ENCODE measurements around the gene WDR17. TPM values are rescaled to one million over a fixed set of nuclear protein-coding genes. Genes with fewer than 3 reads are reported as not detected.
"Not testable (repeated sequence)": the region's sequence is repeated elsewhere in the genome, so short reads cannot be mapped to it uniquely, and the experiment has no call there.

The WDR17 gene
- polyA plus RNA-seq, 4 donors = 6.2 to 8.1 (median 7.2) TPM

DNA sequence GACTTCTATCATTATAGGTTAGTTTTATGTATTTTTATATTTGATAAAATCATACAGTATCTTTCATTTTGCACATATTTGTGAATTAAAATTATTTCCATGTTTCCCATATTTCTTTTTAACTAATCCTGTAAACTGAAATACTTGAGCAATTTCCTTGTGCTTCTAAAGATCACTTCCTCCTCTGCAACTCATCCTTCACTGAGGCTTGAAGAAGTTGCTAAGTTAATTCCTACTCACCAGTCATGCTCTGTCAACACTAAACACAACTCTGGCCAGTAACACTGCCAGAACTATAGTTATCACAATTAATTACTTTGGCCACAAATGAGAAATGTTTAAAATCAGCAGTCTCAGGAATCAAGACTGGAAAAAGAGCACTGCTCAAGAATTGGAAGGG lies 123.0 kb downstream of the WDR17 start:
- no peak for DNase-seq (ENCODE audit: low read depth in 4 of 4, low spot score in 3 of 4)

DNA sequence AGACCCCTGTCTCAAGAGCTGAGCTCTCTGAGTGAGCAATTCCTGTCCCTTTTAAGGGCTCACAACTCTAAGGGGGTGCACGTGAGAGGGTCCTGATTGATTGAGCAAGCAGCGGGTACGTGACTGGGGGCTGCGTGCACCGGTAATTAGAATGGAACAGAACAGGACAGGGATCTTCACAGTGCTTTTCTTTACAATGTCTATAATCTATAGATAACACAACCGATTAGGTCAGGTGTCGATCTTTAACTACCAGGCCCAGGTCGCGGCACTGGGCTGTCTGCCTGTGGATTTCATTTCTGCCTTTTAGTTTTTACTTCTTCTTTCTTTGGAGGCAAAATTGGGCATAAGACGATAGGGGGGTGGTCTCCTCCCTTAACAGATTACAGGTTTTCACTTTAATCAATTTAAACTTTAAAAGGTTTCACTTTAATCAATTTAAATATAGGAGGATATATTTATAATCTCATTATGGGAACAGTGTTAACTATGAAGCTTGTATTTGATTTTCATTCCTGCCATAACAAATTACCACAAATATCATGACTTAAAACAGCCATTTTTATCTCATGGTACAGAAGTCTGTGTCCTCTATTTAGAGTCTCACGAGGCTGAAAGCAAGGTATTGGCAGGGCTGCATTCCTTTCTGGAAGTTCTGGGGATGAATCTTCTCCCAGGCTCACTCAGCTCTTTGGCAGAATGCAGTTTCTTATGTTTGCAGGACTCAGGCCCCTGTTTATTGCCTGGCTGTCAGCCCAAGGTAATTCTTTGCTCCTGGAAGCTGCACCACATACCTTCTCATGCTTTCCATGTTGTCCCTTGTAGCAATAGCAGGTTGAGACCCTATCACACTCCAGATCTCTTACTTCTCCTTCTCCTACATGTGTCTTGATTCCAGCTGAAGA lies 124.5 kb downstream of the WDR17 start:
- no peak for DNase-seq (ENCODE audit: low read depth in 4 of 4, low spot score in 3 of 4)

DNA sequence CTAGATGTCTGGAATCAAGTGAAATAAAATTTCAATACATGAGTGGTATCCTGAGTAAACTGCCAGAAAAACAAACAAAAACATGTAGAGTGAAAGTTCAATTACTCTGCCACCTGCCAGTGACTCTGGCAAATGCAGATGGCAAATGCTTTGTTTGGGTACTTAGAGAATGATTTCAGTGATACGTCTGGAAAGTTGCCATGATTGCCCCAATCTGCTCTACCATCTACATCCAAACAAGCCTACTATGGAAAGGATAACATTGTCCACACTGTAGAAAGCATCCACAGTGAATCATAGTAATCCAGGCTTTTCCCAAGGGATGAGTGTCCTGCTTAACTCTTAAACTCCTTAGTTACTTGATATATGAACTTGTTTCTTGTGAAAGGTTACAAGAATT lies 126.3 kb downstream of the WDR17 start:
- DNase-seq (ENCODE audit: low read depth in 4 of 4, low spot score in 3 of 4) = no peak

DNA sequence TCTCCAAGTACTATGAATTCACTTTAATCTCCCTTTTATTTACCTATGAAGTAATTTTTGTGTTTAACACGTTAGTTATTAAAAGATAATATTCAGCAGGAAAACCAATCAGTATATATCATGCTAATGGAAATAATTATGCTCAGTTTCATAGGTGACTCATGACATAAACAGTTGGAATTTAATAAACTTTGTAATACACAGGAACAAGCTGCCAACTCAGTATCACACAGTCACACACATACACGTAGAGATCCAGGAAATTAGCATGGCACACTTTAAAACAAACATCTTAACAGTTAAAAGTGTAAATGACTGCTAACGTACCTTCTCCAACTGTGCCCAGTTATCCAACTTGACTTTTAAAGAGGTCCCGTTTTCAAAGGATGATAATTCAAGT lies 127.5 kb downstream of the WDR17 start:
- no peak for DNase-seq (ENCODE audit: low read depth in 4 of 4, low spot score in 3 of 4)

DNA sequence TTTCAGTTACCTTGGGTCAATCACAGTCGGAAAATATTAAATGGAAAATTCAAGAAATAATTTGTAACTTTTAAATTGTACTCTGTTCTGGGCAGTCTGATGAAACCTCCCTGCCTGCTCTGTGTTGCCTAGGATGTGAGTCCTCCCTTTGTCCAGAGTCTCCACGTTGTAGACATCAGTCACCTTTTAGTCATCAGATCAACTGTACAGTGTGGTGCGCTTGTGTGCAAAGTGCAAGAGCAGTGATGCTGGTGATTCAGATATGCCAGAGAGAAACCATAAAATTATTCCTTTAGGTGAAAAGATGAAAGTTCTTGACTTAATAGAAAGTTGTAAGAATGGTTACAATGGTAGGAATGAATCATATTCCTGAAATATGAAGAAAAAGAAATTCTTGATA lies 128.3 kb downstream of the WDR17 start:
- no peak for DNase-seq (ENCODE audit: low read depth in 4 of 4, low spot score in 3 of 4)

DNA sequence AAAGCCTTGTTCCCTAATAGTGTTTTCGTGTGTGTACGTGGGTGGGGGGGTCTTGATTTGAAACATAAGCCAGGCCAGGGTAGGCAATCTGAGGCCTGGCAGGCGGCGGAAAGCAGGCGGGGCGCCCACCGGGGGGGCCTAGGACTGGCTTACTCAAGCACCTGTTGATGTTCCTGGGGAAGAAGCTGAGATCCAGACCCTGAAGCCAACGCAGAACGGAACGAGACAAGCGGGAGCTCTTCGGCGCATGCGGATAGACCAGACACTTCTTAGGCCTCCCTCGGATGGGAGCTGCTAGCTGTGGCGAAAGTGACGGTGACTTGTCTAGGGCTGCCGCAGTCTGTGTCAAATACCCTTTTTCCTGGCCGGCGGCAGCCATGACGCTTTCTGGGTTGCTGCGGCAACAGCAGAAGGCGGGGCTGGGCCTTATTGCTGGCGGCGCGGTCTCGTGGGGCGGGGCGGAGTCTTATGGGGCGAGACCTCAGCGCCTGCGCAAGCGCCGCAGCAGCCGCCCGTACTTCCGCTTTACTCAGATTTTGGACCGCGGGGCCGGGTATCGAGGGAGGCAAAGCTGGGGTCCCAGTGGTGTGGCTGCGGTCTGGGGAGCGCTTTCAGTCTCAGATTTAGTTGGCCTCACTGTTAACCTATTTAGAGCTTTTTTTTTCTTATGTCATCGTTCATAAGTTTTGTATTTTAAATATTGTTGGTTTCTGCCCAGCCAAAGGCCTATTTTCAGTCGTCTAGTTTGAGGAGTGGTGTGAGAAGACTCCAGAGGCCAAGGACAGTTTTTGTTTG lies 129.7 kb downstream of the WDR17 start, which contains the start of gene SPATA4:
SPATA4 (minus strand) TSS at position 402 of the 795 bp plus-strand sequence; CDS start at position 379, 23 bp downstream.
- peak; percentile 77 to 85 (median 80) for DNase-seq (ENCODE audit: low read depth in 4 of 4, low spot score in 3 of 4)

DNA sequence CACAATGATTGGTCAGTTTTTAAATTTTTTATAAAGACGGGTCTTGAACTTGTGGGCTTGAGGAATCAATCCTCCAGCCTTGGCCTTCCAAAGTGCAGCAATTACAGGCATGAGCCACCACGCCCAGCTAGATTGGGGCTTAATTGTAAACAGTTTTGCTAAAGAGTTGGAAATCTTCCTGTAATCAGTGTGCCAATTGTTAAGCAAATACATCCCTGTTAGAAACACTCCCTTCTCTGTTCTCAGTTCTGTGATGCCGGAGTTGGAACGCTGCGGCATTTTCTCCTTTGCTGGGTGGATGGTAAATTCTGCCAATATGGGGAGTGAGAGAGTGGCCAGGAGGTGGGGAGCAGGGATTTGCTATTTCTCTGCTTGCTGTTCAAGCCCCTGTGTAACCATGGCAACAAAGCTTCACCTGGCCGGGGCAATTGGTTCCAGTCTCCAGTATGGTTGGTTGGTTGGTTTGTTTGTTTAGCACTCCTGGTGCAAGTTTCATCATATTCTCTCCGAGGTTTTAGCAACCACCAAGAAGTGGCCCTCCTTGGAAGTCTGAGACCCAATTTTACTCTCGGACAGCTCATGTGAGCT lies 132.8 kb downstream of the WDR17 start:
- DNase-seq (ENCODE audit: low read depth in 4 of 4, low spot score in 3 of 4) = no peak

DNA sequence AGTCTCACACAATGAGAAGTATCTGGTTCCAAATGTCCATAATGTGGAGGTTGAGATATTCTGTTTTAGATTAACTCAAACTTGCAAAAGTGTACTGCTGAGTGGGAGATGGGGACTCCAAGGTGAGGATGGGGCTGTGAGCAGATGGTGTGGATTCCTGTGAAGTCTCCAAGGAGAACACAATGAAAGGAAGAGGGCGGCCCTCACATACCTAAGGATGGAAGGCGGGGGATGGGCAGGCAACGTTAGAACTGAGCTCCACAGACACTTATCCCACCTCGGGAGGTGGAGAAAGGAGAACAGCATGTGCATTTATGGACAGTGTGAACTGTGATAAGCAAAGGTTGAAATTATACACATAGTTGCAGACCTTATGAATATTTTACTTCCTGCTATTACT lies 139.7 kb downstream of the WDR17 start:
- DNase-seq (ENCODE audit: low read depth in 4 of 4, low spot score in 3 of 4) = no peak

DNA sequence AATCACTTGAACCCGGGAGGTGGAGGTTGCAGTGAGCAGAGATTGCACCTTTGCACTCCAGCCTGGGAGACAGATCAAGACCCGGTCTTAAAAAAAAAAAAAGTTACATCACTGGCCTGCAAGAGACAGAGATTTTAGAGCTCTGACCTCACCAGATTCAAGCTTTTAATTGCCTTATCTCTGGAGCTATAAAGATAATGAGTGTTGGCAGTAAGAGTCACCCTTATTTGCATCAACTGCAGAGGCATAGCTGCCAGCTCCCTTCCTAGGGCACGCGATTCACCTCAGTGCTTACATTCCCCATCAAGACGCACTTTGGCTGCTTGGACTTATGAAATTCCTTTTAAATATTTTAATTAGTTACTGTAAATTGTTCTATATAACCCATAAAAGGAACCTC lies 142.2 kb downstream of the WDR17 start:
- DNase-seq (ENCODE audit: low read depth in 4 of 4, low spot score in 3 of 4) = no peak

DNA sequence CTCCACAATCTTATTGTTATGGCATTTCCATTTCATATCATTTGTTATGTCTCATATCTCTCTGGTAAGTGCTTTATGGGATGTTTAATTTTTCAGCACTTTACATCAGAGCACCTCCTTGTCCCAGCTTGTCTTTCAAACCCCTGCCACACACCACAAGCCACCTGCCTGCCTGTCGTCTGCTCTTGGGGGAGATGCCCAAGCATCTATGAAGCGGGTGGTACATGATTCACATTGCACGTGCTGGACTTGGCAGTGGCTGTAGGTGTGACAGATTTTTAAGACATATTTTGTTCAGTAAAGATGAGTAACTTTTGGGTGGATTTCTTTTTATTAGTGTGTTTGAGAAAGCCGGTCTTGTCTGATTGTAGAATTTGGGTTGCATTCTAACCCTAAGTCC lies 143.9 kb downstream of the WDR17 start:
- no peak for DNase-seq (ENCODE audit: low read depth in 4 of 4, low spot score in 3 of 4)

DNA sequence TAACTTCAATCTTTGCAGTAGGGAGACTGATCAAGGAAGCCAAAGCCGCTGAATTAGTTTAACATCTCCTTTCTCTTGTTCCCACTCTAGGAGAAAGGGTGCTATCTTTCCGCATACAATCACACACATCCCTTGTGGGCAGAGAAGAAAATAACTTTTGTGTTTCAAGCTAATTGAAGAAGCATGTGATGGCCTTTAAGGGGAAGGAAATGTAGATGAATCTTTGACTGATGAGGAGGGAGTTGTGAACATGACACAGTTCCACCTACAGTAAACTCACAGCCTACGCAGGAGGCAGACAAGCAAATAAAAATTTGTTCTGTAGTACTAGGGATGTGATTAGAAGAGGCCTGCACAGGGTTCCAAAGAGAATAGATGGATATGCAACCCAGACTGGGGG lies 144.5 kb downstream of the WDR17 start:
- DNase-seq (ENCODE audit: low read depth in 4 of 4, low spot score in 3 of 4) = no peak

DNA sequence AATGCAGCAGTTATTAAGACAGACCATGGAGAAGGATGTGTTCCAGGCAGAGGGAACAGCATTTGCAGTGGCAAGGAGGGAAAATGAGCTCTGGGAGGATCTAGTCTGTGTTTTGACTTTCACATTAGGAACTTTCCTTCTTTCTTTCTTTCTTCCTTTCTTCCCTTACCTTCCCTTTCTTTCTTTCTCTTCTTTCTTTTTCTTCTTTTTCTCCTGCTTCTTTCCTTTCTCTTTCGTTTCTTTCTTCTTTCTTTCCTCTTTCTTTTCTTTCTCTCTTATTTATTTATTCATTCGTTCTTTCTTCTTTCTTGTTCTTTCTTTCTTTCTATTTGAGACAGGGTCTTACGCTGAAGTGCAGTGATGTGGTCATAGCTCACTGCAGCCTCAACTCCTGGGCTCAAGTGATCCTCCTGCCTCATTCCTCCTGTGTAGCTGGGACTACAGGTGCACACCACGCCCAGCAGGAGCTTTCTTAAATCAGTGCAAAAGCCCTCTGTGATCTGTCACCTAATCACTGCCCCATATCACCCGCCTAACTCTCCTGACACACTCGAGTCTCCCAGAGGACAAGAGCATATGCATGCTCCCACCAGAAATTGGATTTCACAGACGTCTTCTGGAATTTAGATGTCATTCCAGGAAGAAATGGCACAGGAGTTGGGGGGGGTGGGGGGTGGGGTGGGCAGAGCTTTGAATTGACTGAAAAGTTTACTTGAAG lies 145.1 kb downstream of the WDR17 start:
- no peak for DNase-seq (ENCODE audit: low read depth in 4 of 4, low spot score in 3 of 4)

DNA sequence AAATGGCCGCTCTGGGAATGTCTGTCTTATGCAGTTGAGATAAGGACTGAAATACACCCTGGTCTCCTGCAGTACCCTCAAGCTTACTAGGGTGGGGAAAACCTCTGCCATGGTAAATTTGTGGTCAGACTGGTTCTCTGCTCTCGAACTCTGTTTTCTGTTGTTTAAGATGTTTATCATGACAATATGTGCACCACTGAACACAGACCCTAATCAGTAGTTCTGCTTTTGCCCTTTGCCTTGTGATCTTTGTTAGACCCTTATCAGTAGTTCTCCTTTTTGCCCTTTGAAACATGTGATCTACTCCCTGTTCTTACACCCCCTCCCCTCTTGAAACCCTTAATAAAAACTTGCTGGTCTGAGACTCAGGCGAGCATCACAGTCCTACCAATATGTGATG lies 146.7 kb downstream of the WDR17 start:
- DNase-seq (ENCODE audit: low read depth in 4 of 4, low spot score in 3 of 4) = not testable (repeated sequence)

DNA sequence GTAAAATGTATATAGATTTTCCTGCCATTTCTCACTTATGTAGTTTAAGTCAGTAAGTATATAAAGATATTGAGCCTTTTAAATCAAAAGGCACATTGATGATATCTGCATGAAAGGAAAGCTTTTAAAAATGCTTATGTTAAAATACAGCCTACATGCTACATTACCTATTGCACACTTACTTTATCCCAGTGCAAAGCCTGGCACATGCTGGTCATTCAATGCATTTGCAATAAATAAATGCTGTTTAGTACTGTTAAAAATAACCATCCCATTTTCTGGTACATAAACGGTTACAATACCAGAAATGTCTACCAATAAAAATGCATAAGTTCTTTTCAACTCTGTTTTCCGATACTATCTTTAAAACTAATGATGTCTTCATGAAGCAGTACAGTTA lies 151.9 kb downstream of the WDR17 start:
- DNase-seq (ENCODE audit: low read depth in 4 of 4, low spot score in 3 of 4) = no peak

DNA sequence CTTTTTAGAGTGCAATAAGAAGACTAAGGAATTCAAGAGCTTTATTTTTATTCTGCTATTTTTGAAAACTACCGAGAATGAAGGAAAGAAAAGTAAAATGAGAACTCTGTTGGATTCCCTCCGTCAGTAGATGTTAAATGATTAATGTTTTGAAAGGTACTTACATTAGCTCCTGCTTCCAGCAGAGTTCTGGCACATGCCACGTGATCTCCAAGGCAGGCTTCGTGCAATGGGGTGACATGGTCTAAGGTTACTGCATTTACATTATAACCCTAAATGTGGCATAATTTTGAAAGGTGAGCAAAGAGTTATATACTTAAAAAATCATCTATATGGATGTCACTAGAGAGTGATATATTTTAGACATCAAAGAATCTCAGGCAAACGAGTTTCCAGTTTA lies 156.5 kb downstream of the WDR17 start:
- no peak for DNase-seq (ENCODE audit: low read depth in 4 of 4, low spot score in 3 of 4)

DNA sequence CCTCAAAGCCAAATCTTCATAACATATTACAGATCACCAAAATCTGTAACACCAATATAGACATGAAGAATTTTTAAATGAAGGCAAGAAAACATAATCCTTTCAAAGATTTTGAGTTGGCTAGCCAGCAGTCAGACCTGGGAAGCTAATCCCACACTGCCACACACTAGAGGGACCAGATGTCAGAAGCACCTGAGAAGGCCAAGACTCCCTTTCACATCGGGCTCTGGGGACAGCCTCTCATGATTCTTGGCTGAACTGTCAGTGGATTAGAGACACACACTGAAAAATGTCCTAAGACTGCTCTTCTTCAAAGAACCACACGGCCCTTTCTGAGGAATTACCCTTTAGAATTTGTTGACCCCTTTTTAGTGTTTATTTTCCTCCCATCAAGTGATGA lies 157.9 kb downstream of the WDR17 start:
- DNase-seq (ENCODE audit: low read depth in 4 of 4, low spot score in 3 of 4) = no peak

DNA sequence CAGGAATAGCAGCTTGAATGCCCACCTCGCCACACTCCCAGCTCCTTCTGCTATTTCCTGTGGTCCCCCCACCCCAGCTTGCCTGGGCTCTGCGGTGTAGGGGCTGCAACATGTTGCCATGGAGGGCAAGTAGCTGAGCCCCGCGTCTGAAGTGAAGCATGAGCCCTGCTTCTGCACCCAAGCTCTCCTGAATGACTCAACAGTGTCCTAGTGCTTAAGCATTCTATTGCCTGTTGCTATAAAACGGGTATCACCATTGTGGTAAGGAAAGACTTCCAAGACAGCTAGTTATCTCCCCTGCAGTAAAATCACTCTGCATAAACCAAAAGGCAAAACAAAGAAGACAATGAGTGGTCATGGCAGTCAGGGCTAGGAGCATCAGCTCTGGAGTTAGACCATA lies 161.1 kb downstream of the WDR17 start:
- DNase-seq (ENCODE audit: low read depth in 4 of 4, low spot score in 3 of 4) = no peak

DNA sequence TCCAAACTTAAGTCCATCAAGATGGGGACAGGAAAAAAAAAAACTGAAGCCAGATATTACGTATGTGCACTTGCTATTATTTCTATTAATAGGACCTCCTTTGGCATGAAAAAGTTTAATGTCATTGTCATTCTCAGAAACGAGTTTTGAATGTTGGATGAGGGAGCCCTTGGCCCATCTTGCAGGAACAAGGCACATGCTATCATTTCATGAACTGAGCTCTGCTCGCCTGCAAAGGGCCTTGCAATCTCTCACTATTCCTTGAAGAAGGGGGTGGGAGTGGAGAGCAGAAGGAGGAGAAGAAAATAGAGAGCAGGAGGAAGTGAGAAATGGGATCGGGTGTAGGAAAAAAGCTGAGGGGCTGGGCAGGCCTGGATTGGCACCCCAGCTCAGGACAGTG lies 164.0 kb downstream of the WDR17 start:
- DNase-seq (ENCODE audit: low read depth in 4 of 4, low spot score in 3 of 4) = no peak
